ENCODE measurements around the gene PALB2. TPM values are rescaled to one million over a fixed set of nuclear protein-coding genes. Genes with fewer than 3 reads are reported as not detected.

Gene PALB2
- total RNA-seq, 1 experiment from 2014 or later: 40.3 TPM

DNA sequence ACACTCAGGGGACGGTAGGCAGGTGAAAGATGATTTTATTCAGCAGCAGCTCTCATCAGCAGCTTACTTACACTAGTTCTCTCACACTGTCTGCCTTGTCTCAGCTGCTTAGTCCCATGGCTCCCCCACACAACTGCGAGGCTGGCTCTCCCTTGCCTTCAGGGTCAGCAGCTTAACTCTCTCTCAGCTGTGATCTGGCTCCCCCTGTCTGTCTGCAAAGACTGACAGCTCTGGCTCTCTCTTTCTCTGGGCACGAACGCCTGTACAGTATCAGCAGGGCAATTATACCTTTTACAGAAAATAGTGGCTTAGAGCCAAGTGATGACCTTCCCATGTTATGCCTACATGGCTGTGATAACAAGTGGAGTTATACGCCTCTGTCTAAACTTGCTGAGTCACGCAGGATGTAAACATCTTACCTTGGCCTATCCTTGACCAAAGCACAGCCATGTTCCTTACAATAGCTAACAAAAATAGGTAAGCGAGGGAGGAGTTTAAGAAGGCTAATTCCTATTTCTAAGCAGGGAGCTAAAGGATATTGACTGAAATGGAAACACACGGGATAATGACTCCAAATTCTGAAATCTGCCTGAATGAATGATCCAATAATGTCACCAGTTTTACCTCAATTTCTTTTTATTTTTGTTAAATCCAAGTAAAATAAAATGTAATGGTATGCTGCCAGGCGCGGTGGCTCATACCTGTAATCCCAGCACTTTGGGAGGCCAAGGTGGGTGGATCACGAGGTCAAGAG, 43.9 kb downstream of the PALB2 start:
- H3T11ph ChIP-seq (ENCODE audit: low read length): no peak overlapping the region
- no peak overlapping the region for H4K8ac ChIP-seq (replicated peaks; ENCODE audit: insufficient read length, low read depth, low read length)
- H2AK5ac ChIP-seq (ENCODE audit: insufficient read length, low read length): no peak overlapping the region
- DNase-seq: peak; percentile 79
- Mint-ChIP-seq H3K36me3 (ENCODE audit: insufficient read depth in 1 of 3, low read depth in 3 of 3) (peaks cover 7 to 28% (median 19%) of the 10 kb centered on the region in 3 experiments), H3K27ac (peak overlapping the region in 2 of 3 experiments; percentile 7 to 76; a peak in 3 of 7 replicates), H3K27me3 (ENCODE audit: low read depth) (no peaks in the 10 kb centered on the region), H3K4me1 (peaks cover 29 to 44% of the 10 kb centered on the region in 2 experiments), H3K4me3 (peak overlapping the region; percentile 12 to 46; a peak in 3 of 5 replicates), H3K9me3 (no peaks in the 10 kb centered on the region)
- no peak overlapping the region for H2BK120ac ChIP-seq (ENCODE audit: low read depth, low read length, poor library complexity, severe bottlenecking)
- H2BK20ac ChIP-seq (ENCODE audit: low read depth, low read length, poor library complexity, severe bottlenecking): no peak overlapping the region
- H3K4ac ChIP-seq (ENCODE audit: low read depth, low read length): no peak overlapping the region
- no peak overlapping the region for H3K4me2 ChIP-seq (ENCODE audit: insufficient read depth, insufficient read length, low read length)
- no peaks in the 10 kb centered on the region for H4K20me1 ChIP-seq (ENCODE audit: control insufficient read depth, insufficient read depth, insufficient read length)
- H3K56ac ChIP-seq (ENCODE audit: insufficient read length, low read depth, low read length): no peak overlapping the region
- H3K4me1 ChIP-seq (ENCODE audit: insufficient read depth, low read length): no peaks in the 10 kb centered on the region
- no CpG with 5 or more reads among the region's 11 CpGs for WGBS (ENCODE audit: extremely low coverage, insufficient read length, low lambda C conversion rate)
- H2BK15ac ChIP-seq (ENCODE audit: low read depth, low read length): no peak overlapping the region
- H4K5ac ChIP-seq (ENCODE audit: insufficient read length, low read depth, low read length): no peak overlapping the region
- peaks cover 24% of the 10 kb centered on the region; the same call in 1 of the 2 replicates for H3K79me2 ChIP-seq (ENCODE audit: insufficient read depth, low read length)
- no peak overlapping the region for H3K14ac ChIP-seq (ENCODE audit: insufficient read depth, low read length)
- peaks cover 3% of the 10 kb centered on the region for H3K79me1 ChIP-seq (ENCODE audit: insufficient read depth, low read depth, low read length, poor library complexity, severe bottlenecking)
- H3K23me2 ChIP-seq (ENCODE audit: insufficient read length, low read depth, low read length, poor library complexity, severe bottlenecking): peaks cover 7% of the 10 kb centered on the region
- H3K27ac ChIP-seq (ENCODE audit: insufficient read length, low read depth, low read length): no peak overlapping the region
- no peaks in the 10 kb centered on the region for H3K27me3 ChIP-seq (ENCODE audit: insufficient read depth, low read length)
- no peak overlapping the region for H2BK5ac ChIP-seq (ENCODE audit: insufficient read length, low read length)
- H2AFZ ChIP-seq (ENCODE audit: low read length): no peak overlapping the region
- H3K9ac ChIP-seq (ENCODE audit: extremely low read depth, insufficient read length, low read length): no peak overlapping the region
- no peak overlapping the region for H3K23ac ChIP-seq (ENCODE audit: insufficient read length, low read depth, low read length)
- H3K18ac ChIP-seq (ENCODE audit: insufficient read length, low read depth, low read length): no peak overlapping the region
- TF ChIP-seq, protein P1, sequence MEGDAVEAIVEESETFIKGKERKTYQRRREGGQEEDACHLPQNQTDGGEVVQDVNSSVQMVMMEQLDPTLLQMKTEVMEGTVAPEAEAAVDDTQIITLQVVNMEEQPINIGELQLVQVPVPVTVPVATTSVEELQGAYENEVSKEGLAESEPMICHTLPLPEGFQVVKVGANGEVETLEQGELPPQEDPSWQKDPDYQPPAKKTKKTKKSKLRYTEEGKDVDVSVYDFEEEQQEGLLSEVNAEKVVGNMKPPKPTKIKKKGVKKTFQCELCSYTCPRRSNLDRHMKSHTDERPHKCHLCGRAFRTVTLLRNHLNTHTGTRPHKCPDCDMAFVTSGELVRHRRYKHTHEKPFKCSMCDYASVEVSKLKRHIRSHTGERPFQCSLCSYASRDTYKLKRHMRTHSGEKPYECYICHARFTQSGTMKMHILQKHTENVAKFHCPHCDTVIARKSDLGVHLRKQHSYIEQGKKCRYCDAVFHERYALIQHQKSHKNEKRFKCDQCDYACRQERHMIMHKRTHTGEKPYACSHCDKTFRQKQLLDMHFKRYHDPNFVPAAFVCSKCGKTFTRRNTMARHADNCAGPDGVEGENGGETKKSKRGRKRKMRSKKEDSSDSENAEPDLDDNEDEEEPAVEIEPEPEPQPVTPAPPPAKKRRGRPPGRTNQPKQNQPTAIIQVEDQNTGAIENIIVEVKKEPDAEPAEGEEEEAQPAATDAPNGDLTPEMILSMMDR (conservative IDR thresholded peaks at IDR 0.05): peak; percentile 61
- H3K9me3 ChIP-seq (ENCODE audit: control insufficient read depth, low read depth, low read length): no peaks in the 10 kb centered on the region
- H4K91ac ChIP-seq (ENCODE audit: insufficient read length, low read depth, low read length): no peak overlapping the region
- no peak overlapping the region for H2BK12ac ChIP-seq (ENCODE audit: insufficient read length, low read depth, low read length)
